ENCODE data around the gene TFF2.

The TFF2 gene

DNA sequence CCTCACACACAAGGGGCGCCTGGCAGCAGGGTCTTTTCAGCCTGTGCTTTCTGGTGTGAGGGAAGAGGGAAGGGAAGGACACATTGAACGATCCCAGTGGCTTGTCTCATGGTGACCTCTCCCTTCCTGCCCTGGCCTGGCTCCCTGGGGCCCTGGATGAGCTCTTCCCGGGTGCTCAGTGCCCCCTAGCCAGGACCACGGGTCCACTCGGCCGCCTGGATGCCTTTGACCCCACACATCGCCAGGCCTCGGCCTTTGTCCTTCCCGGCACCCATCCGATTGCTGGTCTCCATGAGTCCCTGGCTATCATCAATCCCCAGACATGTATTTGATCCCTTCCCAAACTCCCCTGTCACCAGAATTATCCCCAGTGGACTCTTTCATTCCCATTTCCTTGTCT is 29.6 kb downstream of the TFF2 start:
- no peak for FAIRE-seq
- DNase-seq (ENCODE audit: insufficient read length, low spot score): no peak
- no peak for TF ChIP-seq SPI1 (IDR thresholded peaks at IDR 0.05; ENCODE audit: low read depth, low read length)
- no peak for TF ChIP-seq PAX5 (IDR thresholded peaks at IDR 0.05; ENCODE audit: insufficient read depth, low read length, severe bottlenecking)
- TF ChIP-seq POLR2AphosphoS5 (IDR thresholded peaks at IDR 0.05; ENCODE audit: low read depth, low read length): no peak
- TF ChIP-seq POU2F2 (IDR thresholded peaks at IDR 0.05; ENCODE audit: low read depth, low read length): no peak
- no peak for TF ChIP-seq POLR2A (IDR thresholded peaks at IDR 0.05; ENCODE audit: low read depth, low read length)

DNA sequence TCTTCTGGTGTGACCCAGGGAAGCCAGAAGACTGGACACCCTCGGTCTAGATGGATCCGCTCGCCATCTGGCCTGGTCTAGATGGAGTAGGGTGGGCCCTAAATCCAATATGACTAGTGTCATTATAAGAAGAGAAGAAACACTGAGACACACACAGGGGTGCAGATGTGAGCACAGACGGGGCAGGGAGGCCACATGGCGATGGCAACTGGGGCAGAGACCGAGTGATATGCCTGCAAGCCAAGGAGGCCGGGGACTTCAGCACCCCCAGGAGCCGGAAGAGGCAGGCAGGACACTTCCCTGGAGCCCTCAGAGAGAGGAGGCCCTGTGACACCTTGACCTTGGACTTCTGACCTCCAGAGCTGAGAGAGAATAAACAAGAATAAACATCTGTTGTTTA is 30.0 kb downstream of the TFF2 start:
- TF ChIP-seq PAX5 (IDR thresholded peaks at IDR 0.05; ENCODE audit: insufficient read depth, low read length, severe bottlenecking): no peak
- FAIRE-seq (no peak), DNase-seq (ENCODE audit: insufficient read length, low spot score) (no peak)

DNA sequence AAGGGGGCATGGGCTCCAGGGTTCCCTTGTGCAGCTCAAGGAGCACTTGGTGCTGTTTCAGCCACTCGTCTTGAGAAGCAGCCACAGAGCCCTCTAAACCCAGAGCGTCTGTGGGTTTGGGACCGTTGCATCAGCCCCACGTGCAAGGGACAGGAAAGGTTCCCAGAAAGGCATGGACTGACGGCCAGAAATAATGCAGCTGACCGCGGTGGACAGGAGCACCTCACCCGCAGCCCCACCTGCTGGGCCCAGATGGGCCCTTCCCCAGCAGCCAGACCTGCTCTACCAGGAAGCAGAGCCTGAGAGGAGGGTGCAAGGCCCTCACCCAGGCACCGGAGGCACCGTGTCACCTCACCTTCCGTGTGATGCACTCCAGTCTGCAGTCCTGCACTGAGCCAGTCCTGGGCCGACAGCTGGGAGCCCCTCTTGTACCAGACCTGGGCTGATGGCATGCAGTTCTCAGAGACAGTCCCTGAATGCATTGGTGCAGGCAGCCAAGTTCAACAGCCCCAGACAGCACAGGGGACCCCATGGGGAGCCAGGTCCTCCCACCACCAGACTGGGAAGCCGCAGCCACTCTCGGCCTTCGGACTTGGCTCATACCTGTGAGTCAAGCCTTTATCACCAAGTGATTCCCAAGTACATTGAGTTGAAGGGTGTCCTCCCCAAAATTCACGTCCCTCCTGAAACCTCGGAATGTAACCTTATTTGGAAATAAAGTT is 30.8 kb downstream of the TFF2 start:
- FAIRE-seq: no peak
- TF ChIP-seq SPI1 (IDR thresholded peaks at IDR 0.05; ENCODE audit: low read depth, low read length) (no peak), TAF1 (IDR thresholded peaks at IDR 0.05; ENCODE audit: low read depth, low read length) (no peak), POLR2AphosphoS5 (IDR thresholded peaks at IDR 0.05; ENCODE audit: low read depth, low read length) (no peak), POU2F2 (IDR thresholded peaks at IDR 0.05; ENCODE audit: low read depth, low read length) (no peak), POLR2A (IDR thresholded peaks at IDR 0.05; ENCODE audit: low read depth, low read length) (no peak), PAX5 (IDR thresholded peaks at IDR 0.05; ENCODE audit: insufficient read depth, low read length, severe bottlenecking) (no peak)
- DNase-seq (ENCODE audit: insufficient read length, low spot score): no peak

DNA sequence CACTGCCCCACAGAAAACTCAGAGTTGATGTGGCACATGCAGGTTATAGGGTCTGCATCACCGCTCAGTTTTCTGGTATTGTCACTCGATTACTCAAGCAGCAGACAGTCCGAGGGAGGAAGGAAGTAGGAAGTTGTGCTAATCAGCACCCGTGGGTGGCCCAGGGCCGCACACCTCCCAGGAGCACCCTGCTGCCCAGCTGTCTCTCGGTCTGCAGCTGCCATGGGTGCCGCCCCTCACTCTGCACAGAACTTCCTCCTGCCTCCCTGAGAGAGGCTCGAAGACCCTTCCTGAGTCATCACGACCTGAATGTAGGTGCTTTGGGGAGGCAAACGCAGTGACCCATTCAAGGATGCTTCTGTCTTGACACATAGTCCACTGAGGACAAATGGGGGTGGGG is 31.4 kb downstream of the TFF2 start:
- FAIRE-seq (peak; percentile 92), DNase-seq (ENCODE audit: insufficient read length, low spot score) (no peak)
- TF ChIP-seq SPI1 (IDR thresholded peaks at IDR 0.05; ENCODE audit: low read depth, low read length) (peak; percentile 60), TAF1 (IDR thresholded peaks at IDR 0.05; ENCODE audit: low read depth, low read length) (no peak), POU2F2 (IDR thresholded peaks at IDR 0.05; ENCODE audit: low read depth, low read length) (no peak), POLR2AphosphoS5 (IDR thresholded peaks at IDR 0.05; ENCODE audit: low read depth, low read length) (no peak)

DNA sequence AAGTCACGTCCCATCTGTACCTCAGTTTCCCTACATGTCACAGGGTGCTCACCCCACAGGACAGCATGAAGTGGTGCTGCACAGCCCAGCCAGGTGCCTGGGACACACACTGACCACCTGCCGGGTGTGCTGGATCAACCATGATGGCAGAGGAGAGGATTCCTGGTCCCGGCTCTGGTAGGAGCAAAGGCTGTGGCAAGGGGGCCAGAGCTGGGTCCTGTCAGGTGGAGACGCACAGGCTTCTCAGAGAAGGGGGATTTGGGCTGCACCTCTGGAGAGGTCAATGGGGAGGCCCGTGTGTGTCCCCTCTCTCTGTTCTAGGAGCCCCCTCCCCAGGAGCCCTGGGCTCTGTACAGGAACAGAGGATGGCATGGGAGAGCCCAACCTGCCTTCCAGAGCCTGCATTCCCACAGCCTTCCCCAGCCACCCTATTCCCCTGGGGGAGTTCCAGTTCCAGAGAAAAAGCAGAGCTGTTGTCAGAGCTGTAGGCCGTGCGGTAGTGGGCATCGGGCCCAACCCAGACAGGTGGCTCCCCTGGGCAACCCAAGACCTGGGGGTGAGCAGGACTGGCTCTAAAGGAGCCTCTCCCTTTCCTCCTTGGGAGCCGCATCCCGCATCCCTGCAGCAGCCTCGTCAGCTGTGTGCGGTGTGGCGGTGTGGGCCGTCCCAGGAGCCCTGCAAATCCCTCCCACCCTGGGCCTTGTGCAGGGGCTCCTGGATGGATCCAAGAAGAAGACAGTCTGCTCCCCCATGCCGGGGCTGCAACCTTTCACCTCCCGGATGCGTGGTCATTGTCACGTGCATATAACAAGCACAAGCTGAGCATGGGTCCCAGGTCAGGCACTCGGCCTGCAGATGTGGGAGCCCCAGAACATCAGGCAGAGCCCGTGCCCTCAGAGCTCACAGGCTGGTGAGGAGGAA is 32.7 kb downstream of the TFF2 start:
- no peak for DNase-seq (ENCODE audit: insufficient read length, low spot score)
- TF ChIP-seq PAX5 (IDR thresholded peaks at IDR 0.05; ENCODE audit: insufficient read depth, low read length, severe bottlenecking) (no peak), POU2F2 (IDR thresholded peaks at IDR 0.05; ENCODE audit: low read depth, low read length) (no peak), POLR2A (IDR thresholded peaks at IDR 0.05; ENCODE audit: low read depth, low read length) (no peak), TAF1 (IDR thresholded peaks at IDR 0.05; ENCODE audit: low read depth, low read length) (no peak), POLR2AphosphoS5 (IDR thresholded peaks at IDR 0.05; ENCODE audit: low read depth, low read length) (no peak), SPI1 (IDR thresholded peaks at IDR 0.05; ENCODE audit: low read depth, low read length) (no peak)
- no peak for FAIRE-seq

DNA sequence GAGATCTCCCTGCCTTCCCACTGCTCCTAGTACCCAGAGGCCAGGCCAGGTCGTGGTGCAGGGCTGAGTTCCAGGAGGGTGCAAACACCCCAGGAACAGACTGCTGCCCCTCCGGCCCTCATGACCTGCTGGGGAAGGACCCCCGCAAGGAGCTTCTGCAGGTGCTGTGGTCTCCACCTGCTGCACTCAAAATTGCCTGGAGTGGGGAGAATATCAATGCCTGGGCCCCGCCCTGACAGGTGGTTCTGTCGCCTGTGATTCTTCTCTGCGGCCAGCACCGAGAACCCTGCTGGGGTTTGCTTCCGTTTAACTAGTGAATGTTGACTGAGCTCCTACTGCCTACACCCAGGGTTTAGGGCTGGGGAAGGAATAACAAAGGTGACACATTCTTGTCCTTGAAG is 33.5 kb downstream of the TFF2 start:
- DNase-seq (ENCODE audit: insufficient read length, low spot score): no peak

DNA sequence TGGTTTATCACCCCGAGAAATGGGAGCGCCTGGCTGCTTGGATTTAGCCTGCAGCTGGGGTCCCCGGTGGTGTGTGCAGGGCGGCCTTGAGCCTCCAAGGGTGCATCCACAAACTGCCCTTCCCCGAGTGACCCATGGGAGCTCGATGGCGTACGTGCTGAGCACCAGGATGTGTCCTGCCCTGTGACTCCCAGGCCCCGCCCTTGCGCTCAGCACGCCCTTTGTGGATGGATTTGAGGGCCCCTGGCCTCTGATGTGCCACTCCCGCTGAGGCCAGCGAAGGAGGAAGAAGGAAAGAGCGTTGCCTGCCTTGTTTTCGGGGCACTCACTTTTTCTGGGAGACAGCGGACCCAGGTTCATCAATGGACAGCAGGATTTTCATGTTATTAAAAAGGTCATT is 33.9 kb downstream of the TFF2 start:
- no peak for DNase-seq (ENCODE audit: insufficient read length, low spot score)
- no peak for TF ChIP-seq POLR2AphosphoS5 (IDR thresholded peaks at IDR 0.05; ENCODE audit: low read depth, low read length)
- no peak for FAIRE-seq

More for the DNA sequence above, 33.5 kb downstream of the TFF2 start:
- TF ChIP-seq SPI1 (IDR thresholded peaks at IDR 0.05; ENCODE audit: low read depth, low read length) (no peak), TAF1 (IDR thresholded peaks at IDR 0.05; ENCODE audit: low read depth, low read length) (no peak), PAX5 (IDR thresholded peaks at IDR 0.05; ENCODE audit: insufficient read depth, low read length, severe bottlenecking) (no peak), POLR2AphosphoS5 (IDR thresholded peaks at IDR 0.05; ENCODE audit: low read depth, low read length) (no peak), POU2F2 (IDR thresholded peaks at IDR 0.05; ENCODE audit: low read depth, low read length) (no peak), POLR2A (IDR thresholded peaks at IDR 0.05; ENCODE audit: low read depth, low read length) (no peak)
- no peak for FAIRE-seq

DNA sequence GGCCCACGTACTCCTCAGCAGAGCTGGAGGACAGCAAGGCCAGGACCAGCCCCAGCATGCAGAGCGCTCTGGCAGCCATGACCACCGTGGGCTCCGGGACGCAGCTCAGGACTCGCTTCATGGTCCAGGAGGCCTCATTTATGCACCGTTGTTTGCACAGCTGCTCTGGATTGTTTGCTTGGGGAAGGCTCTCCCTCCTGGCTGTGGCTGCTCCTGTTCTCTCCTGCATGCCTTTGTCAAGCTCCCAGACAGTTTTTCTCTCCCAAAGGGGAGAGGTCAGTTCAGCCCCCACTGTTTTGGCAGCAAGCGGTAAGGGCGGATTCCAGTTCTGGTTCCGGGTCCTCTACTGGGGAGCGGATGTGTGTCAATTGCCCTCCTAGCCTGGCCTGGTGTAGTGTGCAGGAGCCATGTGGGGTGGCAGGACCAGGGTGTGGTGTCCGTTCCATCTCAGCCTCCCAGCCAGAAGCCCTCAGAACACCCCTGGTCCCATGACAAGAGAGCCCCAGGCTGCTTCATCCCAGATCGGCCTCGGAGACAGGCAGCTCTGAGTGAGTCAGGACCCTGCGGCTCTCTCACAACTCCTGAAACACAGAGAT is 35.4 kb downstream of the TFF2 start, which contains the start of gene TFF3:
Gene TFF3, minus strand, starts transcription at position 114 of the 596 bp plus-strand sequence. Its CDS starts 35 bp downstream, at position 79.
- no peak for FAIRE-seq
- TF ChIP-seq POLR2A (IDR thresholded peaks at IDR 0.05; ENCODE audit: low read depth, low read length): no peak
- no peak for TF ChIP-seq POU2F2 (IDR thresholded peaks at IDR 0.05; ENCODE audit: low read depth, low read length)
- TF ChIP-seq PAX5 (IDR thresholded peaks at IDR 0.05; ENCODE audit: insufficient read depth, low read length, severe bottlenecking): no peak
- no peak for TF ChIP-seq SPI1 (IDR thresholded peaks at IDR 0.05; ENCODE audit: low read depth, low read length)
- TF ChIP-seq POLR2AphosphoS5 (IDR thresholded peaks at IDR 0.05; ENCODE audit: low read depth, low read length): no peak
- TF ChIP-seq TAF1 (IDR thresholded peaks at IDR 0.05; ENCODE audit: low read depth, low read length): no peak
- DNase-seq (ENCODE audit: insufficient read length, low spot score): no peak

DNA sequence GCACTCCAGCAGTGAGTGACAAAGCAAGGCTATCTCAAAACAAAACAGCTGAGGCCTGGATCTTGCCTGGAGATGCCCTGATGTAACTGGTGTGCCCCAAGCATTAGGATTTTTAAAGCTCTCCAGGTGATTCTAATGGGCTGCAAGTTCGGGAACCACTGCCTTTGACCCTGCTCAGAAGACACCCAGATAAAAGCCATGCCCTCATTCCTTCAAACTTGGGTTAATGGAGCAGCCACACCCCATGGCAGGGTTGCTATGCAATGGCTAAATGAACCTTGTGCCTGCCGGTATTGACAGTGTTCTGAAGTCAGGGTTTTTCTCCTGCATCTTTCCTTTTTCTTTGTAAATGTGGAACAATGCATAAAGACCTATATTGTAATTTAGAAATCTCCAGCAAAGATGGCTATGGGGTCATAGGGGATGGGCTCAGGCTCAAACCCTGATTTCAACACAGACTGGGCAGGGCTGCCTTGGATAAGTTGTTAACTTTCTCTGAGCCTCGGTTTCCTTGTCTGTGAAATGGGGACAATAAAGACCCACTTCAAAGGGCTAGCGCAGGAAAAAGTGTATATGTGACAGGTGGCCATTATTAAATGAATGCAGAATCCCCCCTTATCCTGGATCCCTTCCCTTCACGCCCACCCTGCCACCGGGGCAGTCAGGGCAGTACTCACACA is 36.0 kb downstream of the TFF2 start:
- TF ChIP-seq TAF1 (IDR thresholded peaks at IDR 0.05; ENCODE audit: low read depth, low read length) (no peak), POLR2A (IDR thresholded peaks at IDR 0.05; ENCODE audit: low read depth, low read length) (no peak), PAX5 (IDR thresholded peaks at IDR 0.05; ENCODE audit: insufficient read depth, low read length, severe bottlenecking) (no peak), POU2F2 (IDR thresholded peaks at IDR 0.05; ENCODE audit: low read depth, low read length) (no peak), POLR2AphosphoS5 (IDR thresholded peaks at IDR 0.05; ENCODE audit: low read depth, low read length) (no peak), SPI1 (IDR thresholded peaks at IDR 0.05; ENCODE audit: low read depth, low read length) (no peak)
- DNase-seq (ENCODE audit: insufficient read length, low spot score) (no peak), FAIRE-seq (no peak)

All from GM12891 (cell line).